Colon (tissue), 2 donors: ENCODE data around the gene GAL3ST1.
"Not testable (repeated sequence)": the region's sequence is repeated elsewhere in the genome, so short reads cannot be mapped to it uniquely, and the experiment has no call there.

ENCODE experiments used
- FAIRE-seq: peaks from 2 replicates; lab custom pipeline; 2012; peaks lifted over from hg19 to GRCh38; lab: Jason Lieb, UNC
- donor health status: control.
- donor health status: control.

The GAL3ST1 gene

GRCh38 chr22:30574095-30574981 lies at the start of gene GAL3ST1:
Gene GAL3ST1, minus strand, starts transcription at chr22:30574665. Its CDS starts 17,273 bp downstream, at chr22:30557392.
- no peak for FAIRE-seq

GRCh38 chr22:30619909-30620308 lies 45.4 kb upstream of the GAL3ST1 start:
- not testable (repeated sequence) for FAIRE-seq

GRCh38 chr22:30617819-30618218 lies 43.4 kb upstream of the GAL3ST1 start:
- FAIRE-seq: no peak

GRCh38 chr22:30615543-30615954 lies 41.1 kb upstream of the GAL3ST1 start:
- no peak for FAIRE-seq

GRCh38 chr22:30614879-30615278 lies 40.4 kb upstream of the GAL3ST1 start:
- no peak for FAIRE-seq

GRCh38 chr22:30614268-30614667 lies 39.8 kb upstream of the GAL3ST1 start:
- FAIRE-seq: no peak

- FAIRE-seq: no peak
Measured at GRCh38 chr22:30612789-30613188, 38.3 kb upstream of the GAL3ST1 start.

- no peak for FAIRE-seq
Measured at GRCh38 chr22:30611197-30611596, 36.7 kb upstream of the GAL3ST1 start.

GRCh38 chr22:30610299-30610698 lies 35.8 kb upstream of the GAL3ST1 start:
- FAIRE-seq: no peak

- no peak for FAIRE-seq
Measured at GRCh38 chr22:30609260-30610185, 35.1 kb upstream of the GAL3ST1 start.

GRCh38 chr22:30607939-30608338 lies 33.5 kb upstream of the GAL3ST1 start:
- FAIRE-seq: no peak

- FAIRE-seq: no peak
Measured at GRCh38 chr22:30607300-30607930, 33.0 kb upstream of the GAL3ST1 start.

- no peak for FAIRE-seq
Measured at GRCh38 chr22:30606455-30607299, 32.2 kb upstream of the GAL3ST1 start, which contains the start of gene TCN2. Gene TCN2, plus strand, starts transcription at chr22:30607174. Its CDS starts 158 bp downstream, at chr22:30607332.

- no peak for FAIRE-seq
Measured at GRCh38 chr22:30605449-30606110, 31.1 kb upstream of the GAL3ST1 start.

- FAIRE-seq: no peak
Measured at GRCh38 chr22:30604723-30605122, 30.3 kb upstream of the GAL3ST1 start.

GRCh38 chr22:30603801-30604200 lies 29.3 kb upstream of the GAL3ST1 start:
- FAIRE-seq: no peak

- FAIRE-seq: no peak
Measured at GRCh38 chr22:30602049-30602448, 27.6 kb upstream of the GAL3ST1 start.

GRCh38 chr22:30601464-30601863 lies 27.0 kb upstream of the GAL3ST1 start:
- FAIRE-seq: no peak

GRCh38 chr22:30600921-30601320 lies 26.5 kb upstream of the GAL3ST1 start:
- no peak for FAIRE-seq

GRCh38 chr22:30598986-30599385 lies 24.5 kb upstream of the GAL3ST1 start:
- FAIRE-seq: no peak

- FAIRE-seq: no peak
Measured at GRCh38 chr22:30596886-30597285, 22.4 kb upstream of the GAL3ST1 start.
